Caco-2 (cell line): ENCODE measurements around the gene POLR3B. TPM values are rescaled to one million over a fixed set of nuclear protein-coding genes. Genes with fewer than 3 reads are reported as not detected.

Experiments used
- BruUV-seq: library from RNA; stranded (reverse); fragments of 400-500 nt; replicated peaks from 2 replicates; lab custom pipeline; 2021; lab: Mats Ljungman, UMichigan
- CTCF ChIA-PET: fragments of 300-600 bp; sonication (Branson Sonifier 250); formaldehyde crosslinking; loops from one replicate; lab custom pipeline; 2022; ENCODE audit warnings: antibody characterized with exemption; lab: Charles Lee
- POLR2A ChIA-PET: fragments of 300-600 bp; sonication (Branson Sonifier 250); formaldehyde crosslinking; loops from one replicate; lab custom pipeline; 2022; ENCODE audit warnings: antibody characterized with exemption; lab: Charles Lee
- DNase-seq, 2 experiments: peaks; one replicate each; pipeline versions ENCODE4 v3.0.0 to v3.0.0-alpha.2; 2020 to 2022
- H3K27me3 ChIP-seq: replicated peaks from 2 replicates; pipeline ENCODE4 v1.6.0; 2011; ENCODE audit warnings: low read length; ENCODE audit not compliant: control insufficient read depth, insufficient read depth
- H3K36me3 ChIP-seq: 2 replicates; pipeline ENCODE4 v1.5.1; 2011; ENCODE audit warnings: low read length; ENCODE audit not compliant: control insufficient read depth, insufficient read depth
- H3K4me1 ChIP-seq: fragments of 250-450 bp; sonication (Bioruptor Pico); 2 replicates; pipeline ENCODE4 v1.5.1; 2020; ENCODE audit warnings: mild to moderate bottlenecking
- H3K4me3 ChIP-seq: 2 replicates; pipeline ENCODE4 v1.5.1; 2011; ENCODE audit warnings: low read depth, mild to moderate bottlenecking, control low read depth, low read length
- H3K9me3 ChIP-seq: fragments of 250-450 bp; sonication (Bioruptor Pico); 2 replicates; pipeline ENCODE4 v1.5.1; 2020; ENCODE audit warnings: mild to moderate bottlenecking, moderate library complexity
- H3K27ac Mint-ChIP-seq: one replicate; pipeline ENCODE4 v1.8.0; 2022; ENCODE audit warnings: mixed read lengths; ENCODE audit not compliant: unreplicated experiment
- H3K27me3 Mint-ChIP-seq: one replicate; pipeline ENCODE4 v1.8.0; 2022; ENCODE audit warnings: mixed read lengths; ENCODE audit not compliant: insufficient read depth, unreplicated experiment
- H3K36me3 Mint-ChIP-seq: one replicate; pipeline ENCODE4 v1.8.0; 2022; ENCODE audit warnings: mild to moderate bottlenecking, mixed read lengths; ENCODE audit not compliant: insufficient read depth, unreplicated experiment
- H3K4me1 Mint-ChIP-seq: one replicate; pipeline ENCODE4 v1.8.0; 2022; ENCODE audit warnings: low read depth, mixed read lengths; ENCODE audit not compliant: unreplicated experiment
- H3K4me3 Mint-ChIP-seq: one replicate; pipeline ENCODE4 v1.8.0; 2022; ENCODE audit warnings: mild to moderate bottlenecking, moderate library complexity, mixed read lengths; ENCODE audit not compliant: unreplicated experiment
- H3K9me3 Mint-ChIP-seq: one replicate; pipeline ENCODE4 v1.8.0; 2022; ENCODE audit warnings: mixed read lengths; ENCODE audit not compliant: unreplicated experiment
- intact Hi-C: fragments of 100-400 bp; cut with micrococcal nuclease; formaldehyde crosslinking; loops from one replicate; pipeline ENCODE4 v1.10.0; 2022; ENCODE audit not compliant: unreplicated experiment
- total RNA-seq: library from RNA; stranded (reverse); gene quantifications from 2 replicates; pipeline ENCODE4 v1.2.3, GENCODE V29; 2022
- TF ChIP-seq, protein P1 (sequence below), 2 experiments: fragments of 200-600 bp in 1 of 2; IDR thresholded peaks; 1 replicate in 1 of 2; 2 replicates in 1 of 2; pipeline versions ENCODE4 v1.5.1 to v1.8.0; 2011 to 2022; ENCODE audit warnings: antibody characterized with exemption in 1 of 2, control low read depth in 1 of 2, inconsistent platforms in 1 of 2, low read depth in 1 of 2, low read length in 1 of 2, mild to moderate bottlenecking in 1 of 2, moderate library complexity in 1 of 2; ENCODE audit not compliant: insufficient read depth in 1 of 2, severe bottlenecking in 1 of 2, unreplicated experiment in 1 of 2

The POLR3B gene
- total RNA-seq, 1 experiment from 2014 or later, result 13.9 TPM

DNA sequence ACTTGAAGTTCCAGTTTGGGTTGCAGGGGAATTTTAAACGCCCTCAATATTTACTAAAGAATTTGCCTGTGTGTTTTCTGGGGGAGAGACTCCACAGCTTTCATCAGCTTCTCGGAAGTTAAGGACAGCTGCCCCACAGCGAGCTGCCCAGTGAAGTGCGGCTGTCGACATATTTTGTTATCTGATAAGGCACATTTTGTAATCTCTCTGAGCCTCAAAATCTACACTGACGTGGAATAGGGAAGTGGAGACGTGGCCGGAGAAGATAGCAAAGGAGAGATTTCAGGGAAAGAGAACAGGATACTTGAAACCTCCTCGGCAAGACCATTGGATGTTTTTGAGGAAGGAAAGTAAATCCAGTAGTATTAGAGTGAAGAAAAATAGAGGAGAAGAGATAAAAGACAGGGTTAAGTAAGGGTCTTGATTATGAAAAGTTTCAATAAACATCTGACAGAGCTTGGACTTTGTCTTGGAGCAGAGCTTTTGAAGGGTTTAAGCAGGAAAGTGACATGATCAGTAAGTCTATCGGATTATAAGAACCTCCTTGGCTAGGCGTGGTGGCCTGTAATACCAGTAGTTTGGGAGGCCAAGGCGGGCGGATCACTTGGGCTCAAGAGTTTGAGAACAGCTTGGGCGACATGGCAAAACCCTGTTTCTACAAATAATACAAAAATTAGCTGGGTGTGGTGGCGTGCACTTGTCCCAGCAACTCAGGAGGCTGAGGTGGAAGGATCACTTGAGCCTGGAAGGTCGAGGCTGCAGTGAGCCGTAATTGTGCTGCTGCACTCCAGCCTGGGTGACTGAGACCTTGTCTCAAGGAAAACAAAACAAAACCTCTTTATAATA is 1.1 kb downstream of the POLR3B start:
- H3K36me3 Mint-ChIP-seq, result peaks cover 17% of the 10 kb centered on the region
- BruUV-seq, result TSS peak; percentile 75
- H3K4me1 Mint-ChIP-seq, result peaks cover 13% of the 10 kb centered on the region

DNA sequence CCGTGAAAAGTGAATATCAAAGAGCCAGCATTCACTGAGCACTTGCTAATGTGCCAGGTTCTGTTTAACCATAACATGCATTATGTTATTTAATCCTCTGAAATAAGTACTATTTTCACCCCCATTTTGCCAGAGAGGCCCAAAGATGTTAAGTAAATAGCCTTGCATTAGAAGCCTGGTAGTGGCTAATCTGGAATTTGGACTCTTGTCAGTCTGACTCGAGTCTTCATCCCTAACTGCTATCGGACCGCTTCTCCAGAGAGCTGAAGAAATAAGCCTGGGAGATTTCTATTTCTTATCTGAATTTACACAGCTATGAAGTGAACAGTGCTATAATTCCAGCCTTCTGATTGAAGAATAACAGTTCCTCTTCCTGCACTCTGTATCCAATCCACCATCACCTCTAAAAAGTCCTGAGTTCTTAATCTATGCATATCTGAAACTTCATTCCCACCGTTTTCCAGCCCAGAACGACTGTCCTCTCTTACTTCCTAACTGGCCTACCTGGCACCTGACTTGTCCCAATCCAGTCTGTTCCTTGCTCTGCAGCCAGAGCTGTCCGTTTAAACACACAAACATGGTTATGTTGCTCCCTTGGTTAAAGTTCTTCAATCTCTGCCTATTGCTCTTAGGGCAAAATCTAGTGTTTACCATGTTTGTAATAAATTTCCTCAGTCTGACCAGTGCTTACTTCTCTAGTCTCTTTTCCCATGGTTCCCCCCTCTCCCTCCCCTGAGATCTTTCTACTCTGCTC is 2.3 kb downstream of the POLR3B start:
- Histone ChIP-seq H3K36me3 (no peaks in the 10 kb centered on the region), H3K9me3 (no peaks in the 10 kb centered on the region), H3K4me3 (no peak overlapping the region), H3K4me1 (peaks cover 29% of the 10 kb centered on the region), H3K27me3 (no peaks in the 10 kb centered on the region)
- no peak overlapping the region for H3K27ac Mint-ChIP-seq
- no peak overlapping the region for H3K4me3 Mint-ChIP-seq
- peaks cover 17% of the 10 kb centered on the region for H3K36me3 Mint-ChIP-seq
- ChIA-PET POLR2A (interaction anchor here (0.7 kb wide), 1 partner anchor 133 kb away, joined by 4 read pairs; no protein-coding TSS in a partner anchor), CTCF (interaction anchor here (0.6 to 1.1 kb wide), 2 partner anchors 557 to 559 kb away, joined by 3 read pairs; no protein-coding TSS in a partner anchor)
- TF ChIP-seq, protein P1, sequence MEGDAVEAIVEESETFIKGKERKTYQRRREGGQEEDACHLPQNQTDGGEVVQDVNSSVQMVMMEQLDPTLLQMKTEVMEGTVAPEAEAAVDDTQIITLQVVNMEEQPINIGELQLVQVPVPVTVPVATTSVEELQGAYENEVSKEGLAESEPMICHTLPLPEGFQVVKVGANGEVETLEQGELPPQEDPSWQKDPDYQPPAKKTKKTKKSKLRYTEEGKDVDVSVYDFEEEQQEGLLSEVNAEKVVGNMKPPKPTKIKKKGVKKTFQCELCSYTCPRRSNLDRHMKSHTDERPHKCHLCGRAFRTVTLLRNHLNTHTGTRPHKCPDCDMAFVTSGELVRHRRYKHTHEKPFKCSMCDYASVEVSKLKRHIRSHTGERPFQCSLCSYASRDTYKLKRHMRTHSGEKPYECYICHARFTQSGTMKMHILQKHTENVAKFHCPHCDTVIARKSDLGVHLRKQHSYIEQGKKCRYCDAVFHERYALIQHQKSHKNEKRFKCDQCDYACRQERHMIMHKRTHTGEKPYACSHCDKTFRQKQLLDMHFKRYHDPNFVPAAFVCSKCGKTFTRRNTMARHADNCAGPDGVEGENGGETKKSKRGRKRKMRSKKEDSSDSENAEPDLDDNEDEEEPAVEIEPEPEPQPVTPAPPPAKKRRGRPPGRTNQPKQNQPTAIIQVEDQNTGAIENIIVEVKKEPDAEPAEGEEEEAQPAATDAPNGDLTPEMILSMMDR (IDR thresholded peaks at IDR 0.05; ENCODE audit: insufficient read depth in 1 of 2, low read depth in 1 of 2, low read length in 1 of 2, severe bottlenecking in 1 of 2, unreplicated experiment in 1 of 2), result no peak
- no peaks in the 10 kb centered on the region for H3K27me3 Mint-ChIP-seq
- H3K9me3 Mint-ChIP-seq, result no peaks in the 10 kb centered on the region
- BruUV-seq, result no TSS peak
- DNase-seq, result no peak
- H3K4me1 Mint-ChIP-seq, result peaks cover 13% of the 10 kb centered on the region
- intact Hi-C loops, result loop anchor here (2.0 to 5.0 kb wide), 2 partner anchors 57 to 78 kb away; partner anchors contain the start of gene TCP11L2

More for the DNA sequence above, 1.1 kb downstream of the POLR3B start:
- DNase-seq, result peak; percentile 13 to 86
- Histone ChIP-seq H3K4me1 (peaks cover 29% of the 10 kb centered on the region), H3K27me3 (no peaks in the 10 kb centered on the region), H3K36me3 (no peaks in the 10 kb centered on the region), H3K4me3 (peak overlapping the region; percentile 39), H3K9me3 (no peaks in the 10 kb centered on the region)
- intact Hi-C loops, result loop anchor here (1.0 to 5.0 kb wide), 3 partner anchors 56 to 483 kb away; partner anchors contain the start of gene TCP11L2
- Mint-ChIP-seq H3K27ac (peak overlapping the region; percentile 94), H3K4me3 (no peak overlapping the region), H3K27me3 (no peaks in the 10 kb centered on the region), H3K9me3 (no peaks in the 10 kb centered on the region)
- CTCF ChIA-PET, result interaction anchor here (0.6 to 1.9 kb wide), 14 partner anchors 22 to 1902 kb away, joined by 3 to 20 read pairs (median 6); partner anchors contain the start of genes CHST11, CKAP4 and TMEM263
- POLR2A ChIA-PET, result interaction anchor here (0.5 to 1.8 kb wide), 15 partner anchors 11 to 913 kb away, joined by 3 to 8 read pairs (median 3); partner anchors contain the start of genes CKAP4, RIC8B and TMEM263
- TF ChIP-seq, protein P1 (IDR thresholded peaks at IDR 0.05; ENCODE audit: insufficient read depth in 1 of 2, low read depth in 1 of 2, low read length in 1 of 2, severe bottlenecking in 1 of 2, unreplicated experiment in 1 of 2), result no peak
